Ramos (cell line): ENCODE data around the gene PLCB2.

Source experiments
- in situ Hi-C: fragments of 300-500 bp; cut with MboI; formaldehyde crosslinking; loops from one replicate; pipeline ENCODE4 v1.14.3; 2022; ENCODE audit warnings: low sequenced_read_pairs; ENCODE audit not compliant: unreplicated experiment

The PLCB2 gene

GRCh38 chr15:40244961-40245523, 62.7 kb downstream of the PLCB2 start:
- in situ Hi-C loops = no loop called here

GRCh38 chr15:40243126-40243810, 64.5 kb downstream of the PLCB2 start:
- in situ Hi-C loops = no loop called here

GRCh38 chr15:40242601-40243000, 65.1 kb downstream of the PLCB2 start:
- in situ Hi-C loops = no loop called here

DNA sequence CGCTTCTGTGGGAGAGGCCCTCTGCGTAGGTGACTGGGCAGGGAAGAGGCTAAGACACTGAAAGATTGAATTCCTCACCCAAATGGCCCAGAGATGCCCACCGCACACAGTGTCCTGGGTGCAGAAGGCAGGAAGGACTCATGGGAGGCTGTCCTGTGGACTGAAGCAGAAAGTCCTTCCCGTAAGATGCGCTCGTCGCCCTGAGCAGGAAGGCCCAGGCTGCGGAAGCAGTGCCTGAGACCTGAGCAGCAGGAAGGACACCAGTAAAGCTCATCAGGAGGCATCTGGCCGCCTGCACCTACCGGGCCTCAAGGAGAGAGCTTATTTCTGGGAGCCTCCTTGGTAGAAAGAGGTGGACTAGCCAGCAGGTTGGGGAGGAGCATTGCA, 65.5 kb downstream of the PLCB2 start:
- in situ Hi-C loops = no loop called here

DNA sequence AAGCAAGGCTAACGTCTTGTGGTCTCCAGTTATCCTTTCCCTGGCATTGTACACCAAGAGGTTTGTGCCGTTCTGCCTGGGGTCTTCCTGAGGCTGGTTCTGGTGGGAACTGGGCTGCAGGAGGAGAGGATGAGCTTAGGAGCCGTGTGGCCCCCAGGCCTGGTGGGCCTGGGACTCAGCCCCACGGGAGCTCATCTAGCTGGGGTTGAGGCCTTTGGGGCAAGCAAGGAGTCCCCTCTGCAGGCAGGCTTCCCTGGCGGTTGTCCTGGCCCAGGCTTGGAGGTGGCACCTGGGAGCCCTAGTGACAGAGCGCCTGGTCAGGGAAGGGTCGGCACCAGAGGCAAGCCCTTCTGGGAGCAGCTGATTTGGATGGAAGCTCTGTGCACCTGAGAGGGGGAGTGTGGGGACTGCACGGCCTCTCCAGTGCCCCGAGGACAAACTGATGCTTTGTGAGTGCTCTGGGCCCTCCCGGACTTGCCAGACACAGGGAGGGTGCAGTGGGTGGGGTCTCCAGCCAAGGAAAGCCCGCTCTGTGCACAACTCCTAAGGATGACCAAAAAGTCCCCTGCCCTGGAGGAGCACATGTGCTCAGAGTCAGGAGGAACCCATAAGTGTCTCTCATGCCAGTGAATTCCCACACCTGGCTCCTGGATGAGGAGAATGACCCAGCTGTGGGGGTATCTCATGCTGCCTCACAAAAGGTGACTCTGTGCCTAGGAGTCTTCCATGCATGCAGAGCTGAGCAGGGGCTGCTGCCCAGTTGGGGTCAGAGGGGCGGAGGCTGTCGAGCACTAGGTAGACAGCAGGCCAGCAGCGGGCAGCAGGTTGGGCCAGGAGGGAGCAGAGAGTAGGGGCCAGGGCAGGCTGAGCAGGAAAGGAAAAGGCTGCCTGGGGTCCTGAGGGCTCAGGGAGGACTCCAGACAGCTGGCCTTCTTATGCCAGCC, 66.2 kb downstream of the PLCB2 start:
- in situ Hi-C loops = no loop called here

- in situ Hi-C loops = no loop called here
Measured at GRCh38 chr15:40240619-40241221, 67.0 kb downstream of the PLCB2 start.

GRCh38 chr15:40239693-40240618, 67.8 kb downstream of the PLCB2 start:
- in situ Hi-C loops = no loop called here

GRCh38 chr15:40239404-40239692, 68.4 kb downstream of the PLCB2 start:
- in situ Hi-C loops = no loop called here

DNA sequence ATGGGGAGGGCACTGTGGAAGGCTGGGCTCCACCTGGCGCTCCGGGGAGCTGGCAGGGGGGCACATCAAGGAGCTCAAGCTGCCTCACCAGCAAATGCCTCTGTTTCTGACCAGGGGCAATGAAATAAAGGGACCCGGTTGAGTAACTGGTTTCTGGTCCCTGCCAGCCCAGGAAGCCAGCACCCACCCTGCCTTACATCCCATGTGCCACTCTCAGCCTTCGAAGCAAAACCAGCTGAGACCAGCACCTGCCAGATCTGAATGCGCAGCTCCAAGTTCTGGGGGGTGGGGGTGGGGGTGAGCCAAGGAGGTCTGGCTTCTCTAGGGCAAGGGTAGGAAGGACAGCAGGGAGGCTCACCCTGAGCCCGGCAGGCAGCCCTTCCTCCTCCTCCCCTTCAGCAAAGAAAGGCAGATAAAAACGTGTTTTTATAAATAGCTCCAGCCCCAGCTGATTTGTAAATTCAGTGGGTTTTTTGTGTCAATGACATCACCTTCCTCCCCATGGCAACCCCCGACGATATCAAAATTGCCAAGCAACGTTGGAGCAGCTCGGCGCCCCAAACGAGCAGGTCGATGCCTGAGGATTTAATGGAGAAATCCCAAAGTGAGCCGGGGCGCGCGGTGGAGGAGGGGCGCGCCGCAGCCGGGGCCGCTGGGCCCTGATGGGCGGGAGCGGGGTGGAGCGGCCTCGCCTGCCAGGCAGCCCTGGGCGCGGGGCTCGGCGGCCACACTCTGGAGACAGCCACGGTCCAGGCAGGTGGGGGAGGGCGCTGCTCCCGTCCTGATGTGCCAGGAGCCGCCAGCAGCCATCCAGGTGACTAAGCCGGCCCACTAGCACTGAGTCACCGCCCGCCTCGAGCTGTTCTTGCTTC, 69.0 kb downstream of the PLCB2 start, which contains the start of gene PAK6:
Gene PAK6, plus strand, starts transcription at position 532 of the 872 bp plus-strand sequence. CDS start 25,723 bp downstream, outside the sequence.
- in situ Hi-C loops = no loop called here
